ENCODE data around the gene PLEKHG7. TPM values are rescaled to one million over a fixed set of nuclear protein-coding genes. Genes with fewer than 3 reads are reported as not detected.

The PLEKHG7 gene
- total and polyA plus RNA-seq, 9 of the 15 experiments (the other 6 are each of a cell fraction or from before 2014, with no cell fraction given): 0.03 TPM; not detected in 8

GRCh38 chr12:92726850-92727249 lies 24.1 kb downstream of the PLEKHG7 start:
- peaks cover 6 to 9% of the 10 kb centered on the region in 2 experiments; a peak in 4 of 5 replicates for H3K27me3 ChIP-seq (ENCODE audit: control insufficient read depth in 2 of 2, insufficient read depth in 2 of 2, low read length in 2 of 2)
- in situ Hi-C loops (cut with MboI) (no loop called here), intact Hi-C loops (cut with micrococcal nuclease) (no loop called here)
- ATAC-seq (no peak), FAIRE-seq (no peak), DNase-seq (ENCODE audit: extremely low read depth in 1 of 4, low spot score in 3 of 4) (no peak)
- ChIA-PET CTCF (ENCODE audit: low intra/inter-chr PET ratio) (no interaction called here), POLR2A (no interaction called here)
- H2AFZ ChIP-seq (ENCODE audit: low read depth, low read length): no peak overlapping the region
- H4K20me1 ChIP-seq (replicated peaks; ENCODE audit: control insufficient read depth, insufficient read depth, low read length): no peaks in the 10 kb centered on the region
- H3K9me3 ChIP-seq (replicated peaks; ENCODE audit: control insufficient read depth, insufficient read depth, low read depth, low read length): 0 out of 2 replicates have a peak, but pooled peaks cover 2% of the 10 kb centered on the region
- TF ChIP-seq AFF4 (CRISPR knock-in tag; IDR thresholded peaks at IDR 0.05): no peak
- TF ChIP-seq RBM17 (IDR thresholded peaks at IDR 0.05; ENCODE audit: borderline replicate concordance, low read depth, low read length): no peak
- BruUV-seq (replicated peaks): no TSS peak
- no peaks in the 10 kb centered on the region for H3K36me3 ChIP-seq (ENCODE audit: control insufficient read depth, insufficient read depth, low read length)
- H3K9me1 ChIP-seq (ENCODE audit: control insufficient read depth, insufficient read depth, low read length): no peaks in the 10 kb centered on the region
- H3K4me2 ChIP-seq (ENCODE audit: insufficient read depth, low read length): no peak overlapping the region
- H3K4me1 ChIP-seq (replicated peaks in 1 of 2; ENCODE audit: control insufficient read depth in 2 of 2, insufficient read depth in 2 of 2, low read length in 2 of 2): no peaks in the 10 kb centered on the region
- H3K9ac ChIP-seq (ENCODE audit: insufficient read depth in 1 of 2, low read depth in 2 of 2, low read length in 2 of 2): no peak overlapping the region
- 2% methylated on average over 4 of the region's 4 CpGs for WGBS (ENCODE audit: insufficient coverage, low coverage, missing lambda C conversion rate)
- no peaks in the 10 kb centered on the region for H3K79me2 ChIP-seq (ENCODE audit: control insufficient read depth, insufficient read depth, low read length)
- H3K27ac ChIP-seq (ENCODE audit: extremely low read depth, low read depth, low read length): no peak overlapping the region
- no peak overlapping the region for H3K4me3 ChIP-seq
